HUES6 (cell line): Measurements from ENCODE around the gene SERPINH1.
A peak's percentile ranks its signal among the peaks of the same experiment; 100 is the strongest.

Source experiments
- H3K27ac ChIP-seq: 2 replicates; pipeline ENCODE4 v1.7.0; 2013; ENCODE audit warnings: low read depth, mild to moderate bottlenecking, low read length, inconsistent platforms
- H3K27me3 ChIP-seq: 2 replicates; pipeline ENCODE4 v1.6.1; 2013; ENCODE audit warnings: low read length; ENCODE audit not compliant: control insufficient read depth, insufficient read depth
- H3K36me3 ChIP-seq: 2 replicates; pipeline ENCODE4 v1.6.1; 2013; ENCODE audit warnings: low read length; ENCODE audit not compliant: control insufficient read depth, insufficient read depth
- H3K4me1 ChIP-seq: 2 replicates; pipeline ENCODE4 v1.6.1; 2013; ENCODE audit warnings: low read length; ENCODE audit not compliant: control insufficient read depth, insufficient read depth
- H3K4me3 ChIP-seq: 2 replicates; pipeline ENCODE4 v1.5.1; 2013; ENCODE audit warnings: low read depth, low read length
- H3K9ac ChIP-seq: one replicate; pipeline ENCODE4 v1.6.1; 2013; ENCODE audit warnings: mild to moderate bottlenecking, low read length
- H3K9me3 ChIP-seq: 2 replicates; pipeline ENCODE4 v1.6.1; 2013; ENCODE audit warnings: low read depth, low read length; ENCODE audit not compliant: control insufficient read depth, insufficient read depth

SERPINH1 gene

GRCh38 chr11:75557666-75558494, 4.2 kb upstream of the SERPINH1 start:
- Histone ChIP-seq H3K27me3 (no peaks in the 10 kb centered on the region), H3K27ac (no peak overlapping the region), H3K9ac (no peak overlapping the region), H3K4me3 (no peak overlapping the region), H3K9me3 (no peaks in the 10 kb centered on the region), H3K4me1 (peaks cover 71% of the 10 kb centered on the region), H3K36me3 (no peaks in the 10 kb centered on the region)

- peak overlapping the region; percentile 33; the same call in 1 of the 2 replicates for H3K4me3 ChIP-seq
- peak overlapping the region; percentile 53 for H3K9ac ChIP-seq
These were observed 2.9 kb upstream of the SERPINH1 start for GRCh38 chr11:75558939-75559843.

GRCh38 chr11:75560644-75561043, 1.4 kb upstream of the SERPINH1 start:
- Histone ChIP-seq H3K36me3 (peaks cover 10% of the 10 kb centered on the region), H3K9me3 (no peaks in the 10 kb centered on the region), H3K4me3 (no peak overlapping the region), H3K9ac (no peak overlapping the region), H3K4me1 (peaks cover 67% of the 10 kb centered on the region), H3K27me3 (no peaks in the 10 kb centered on the region), H3K27ac (no peak overlapping the region)

More at GRCh38 chr11:75558939-75559843, 2.9 kb upstream of the SERPINH1 start:
- H3K4me1 ChIP-seq: peaks cover 64% of the 10 kb centered on the region
- peak overlapping the region; percentile 50; the same call in 1 of the 2 replicates for H3K27ac ChIP-seq
- no peaks in the 10 kb centered on the region for H3K27me3 ChIP-seq
- H3K9me3 ChIP-seq: no peaks in the 10 kb centered on the region
- H3K36me3 ChIP-seq: peaks cover 3% of the 10 kb centered on the region; the same call in 1 of the 2 replicates

GRCh38 chr11:75561426-75562047, 516 bp upstream of the SERPINH1 start:
- H3K27ac ChIP-seq: peak overlapping the region; percentile 98
- peak overlapping the region; percentile 93 for H3K9ac ChIP-seq
- H3K27me3 ChIP-seq: no peaks in the 10 kb centered on the region
- H3K9me3 ChIP-seq: no peaks in the 10 kb centered on the region
- H3K36me3 ChIP-seq: peaks cover 19% of the 10 kb centered on the region
- peaks cover 75% of the 10 kb centered on the region for H3K4me1 ChIP-seq
- peak overlapping the region; percentile 86 for H3K4me3 ChIP-seq

GRCh38 chr11:75562836-75563484, 907 bp downstream of the SERPINH1 start:
- H3K27me3 ChIP-seq: no peaks in the 10 kb centered on the region
- peaks cover 33% of the 10 kb centered on the region for H3K36me3 ChIP-seq
- peak overlapping the region; percentile 86 for H3K4me3 ChIP-seq
- H3K9me3 ChIP-seq: no peaks in the 10 kb centered on the region
- H3K27ac ChIP-seq: peak overlapping the region; percentile 98
- peaks cover 63% of the 10 kb centered on the region for H3K4me1 ChIP-seq
- peak overlapping the region; percentile 93 for H3K9ac ChIP-seq

GRCh38 chr11:75563501-75563977, 1.5 kb downstream of the SERPINH1 start:
- Histone ChIP-seq H3K9me3 (no peaks in the 10 kb centered on the region), H3K4me3 (peak overlapping the region; percentile 86), H3K36me3 (peaks cover 39% of the 10 kb centered on the region), H3K4me1 (peaks cover 58% of the 10 kb centered on the region), H3K9ac (peak overlapping the region; percentile 93), H3K27ac (peak overlapping the region; percentile 98), H3K27me3 (no peaks in the 10 kb centered on the region)

GRCh38 chr11:75563978-75564552, 2.0 kb downstream of the SERPINH1 start:
- Histone ChIP-seq H3K27me3 (no peaks in the 10 kb centered on the region), H3K4me3 (peak overlapping the region; percentile 86), H3K4me1 (peaks cover 53% of the 10 kb centered on the region), H3K27ac (peak overlapping the region; percentile 98), H3K9ac (peak overlapping the region; percentile 93), H3K36me3 (peaks cover 44% of the 10 kb centered on the region), H3K9me3 (no peaks in the 10 kb centered on the region)

GRCh38 chr11:75565221-75565814, 3.3 kb downstream of the SERPINH1 start:
- Histone ChIP-seq H3K9me3 (no peaks in the 10 kb centered on the region), H3K9ac (peak overlapping the region; percentile 12), H3K27ac (peak overlapping the region; percentile 44; the same call in 1 of the 2 replicates), H3K4me1 (peaks cover 41% of the 10 kb centered on the region), H3K27me3 (no peaks in the 10 kb centered on the region), H3K36me3 (peaks cover 56% of the 10 kb centered on the region), H3K4me3 (peak overlapping the region; percentile 5; the same call in 1 of the 2 replicates)

- Histone ChIP-seq H3K4me1 (peaks cover 33% of the 10 kb centered on the region), H3K27ac (peak overlapping the region; percentile 44; the same call in 1 of the 2 replicates), H3K27me3 (no peaks in the 10 kb centered on the region), H3K9ac (no peak overlapping the region), H3K4me3 (no peak overlapping the region), H3K9me3 (no peaks in the 10 kb centered on the region), H3K36me3 (peaks cover 64% of the 10 kb centered on the region)
These were observed 4.1 kb downstream of the SERPINH1 start for GRCh38 chr11:75565916-75566762.
